Endothelial cell of umbilical vein (primary cell): ENCODE measurements around the gene ADGRL3. TPM values are rescaled to one million over a fixed set of nuclear protein-coding genes. Genes with fewer than 3 reads are reported as not detected.

Source experiments
- BruUV-seq: library from RNA; stranded (reverse); fragments of 400-500 nt; replicated peaks from 2 replicates; lab custom pipeline; 2021; lab: Mats Ljungman, UMichigan
- CTCF ChIA-PET: fragments of 300-600, 350-600 bp; sonication (Branson Sonifier 250); formaldehyde crosslinking; loops from one replicate; lab custom pipeline; 2021; ENCODE audit warnings: antibody characterized with exemption, inconsistent platforms; lab: Charles Lee
- POLR2A ChIA-PET: fragments of 300-600, 350-600 bp; sonication (Branson Sonifier 250); formaldehyde crosslinking; loops from one replicate; lab custom pipeline; 2021; ENCODE audit warnings: antibody characterized with exemption, inconsistent platforms; lab: Charles Lee
- DNase-seq: peaks from one replicate; pipeline ENCODE4 v3.0.0-alpha.2; 2011; ENCODE audit warnings: low read depth, low spot score
- FAIRE-seq: peaks from 2 replicates; lab custom pipeline; 2011; peaks lifted over from hg19 to GRCh38; lab: Jason Lieb, UNC
- H2AFZ ChIP-seq: 2 replicates; pipeline ENCODE4 v1.6.0; 2012; ENCODE audit warnings: low read depth, low read length, control low read depth, inconsistent platforms
- H3K27ac ChIP-seq: 2 replicates; pipeline ENCODE4 v1.5.1; 2011; ENCODE audit warnings: low read depth, mild to moderate bottlenecking, control low read depth, low read length, moderate library complexity; ENCODE audit not compliant: insufficient read depth
- H3K27me3 ChIP-seq, 2 experiments: 2 replicates each; pipeline versions ENCODE4 v1.6.0 to v1.6.1; 2011; ENCODE audit warnings: low read length in 2 of 2, mixed read lengths in 1 of 2; ENCODE audit not compliant: control insufficient read depth in 2 of 2, insufficient read depth in 2 of 2
- H3K36me3 ChIP-seq, 2 experiments: 2 replicates in 1 of 2; 3 replicates in 1 of 2; pipeline ENCODE4 v1.5.1; 2011; ENCODE audit warnings: low read length in 2 of 2, mild to moderate bottlenecking in 1 of 2, moderate library complexity in 1 of 2; ENCODE audit not compliant: control insufficient read depth in 2 of 2, insufficient read depth in 2 of 2; ENCODE audit errors: extremely low read depth in 1 of 2
- H3K4me1 ChIP-seq: 3 replicates; pipeline ENCODE4 v1.5.1; 2011; ENCODE audit warnings: mild to moderate bottlenecking, low read length; ENCODE audit not compliant: control insufficient read depth, insufficient read depth; ENCODE audit errors: extremely low read depth
- H3K4me2 ChIP-seq: 2 replicates; pipeline ENCODE4 v1.6.1; 2011; ENCODE audit warnings: low read length, control low read depth, mixed read lengths; ENCODE audit not compliant: insufficient read depth
- H3K4me3 ChIP-seq, 3 experiments: fragments of 200-600 bp in 1 of 3; sonication (generic), shearing (Covaris generic) in 1 of 3; replicated peaks in 1 of 3; 2 replicates each; pipeline ENCODE4 v1.5.1; 2011 to 2016; ENCODE audit warnings: control low read depth in 3 of 3, low read length in 3 of 3, mild to moderate bottlenecking in 2 of 3, inconsistent platforms in 1 of 3, low read depth in 1 of 3, moderate library complexity in 1 of 3; ENCODE audit not compliant: insufficient read depth in 1 of 3
- H3K79me2 ChIP-seq: 2 replicates; pipeline ENCODE4 v1.6.0; 2012; ENCODE audit warnings: low read length, inconsistent platforms; ENCODE audit not compliant: control insufficient read depth, insufficient read depth
- H3K9ac ChIP-seq: replicated peaks from 2 replicates; pipeline ENCODE3; 2011; ENCODE audit warnings: low read length, control low read depth; ENCODE audit not compliant: insufficient read depth; ENCODE audit errors: extremely low read depth
- H3K9me1 ChIP-seq: replicated peaks from 3 replicates; pipeline ENCODE4 v1.6.0; 2011; ENCODE audit warnings: mild to moderate bottlenecking, low read length; ENCODE audit not compliant: control insufficient read depth, insufficient read depth; ENCODE audit errors: extremely low read depth
- H3K9me3 ChIP-seq: replicated peaks from 2 replicates; pipeline ENCODE4 v1.5.1; 2012; ENCODE audit warnings: low read length, inconsistent platforms; ENCODE audit not compliant: control insufficient read depth, insufficient read depth
- H4K20me1 ChIP-seq: replicated peaks from 2 replicates; pipeline ENCODE3; 2011; ENCODE audit warnings: mild to moderate bottlenecking, low read length; ENCODE audit not compliant: control insufficient read depth, insufficient read depth; ENCODE audit errors: extremely low read depth
- EZH2 ChIP-seq: IDR thresholded peaks from 2 replicates; pipeline ENCODE4 v1.6.1; 2012; ENCODE audit warnings: borderline replicate concordance, low read depth, mild to moderate bottlenecking, moderate library complexity, low read length, inconsistent platforms; ENCODE audit not compliant: severe bottlenecking
- FOS ChIP-seq: IDR thresholded peaks from 2 replicates; pipeline ENCODE4 v1.6.1; 2011; ENCODE audit warnings: mild to moderate bottlenecking, low read length, moderate library complexity, borderline replicate concordance; ENCODE audit not compliant: insufficient read depth
- GATA2 ChIP-seq: IDR thresholded peaks from 2 replicates; pipeline ENCODE4 v1.7.0; 2011; ENCODE audit warnings: low read depth, mild to moderate bottlenecking, moderate library complexity, mixed read lengths, low read length; ENCODE audit not compliant: insufficient read length, insufficient read depth
- JUN ChIP-seq: IDR thresholded peaks from 2 replicates; pipeline ENCODE4 v1.6.1; 2011; ENCODE audit warnings: borderline replicate concordance, low read depth; ENCODE audit not compliant: insufficient read length, insufficient read depth
- MYC ChIP-seq: IDR thresholded peaks from one replicate; pipeline ENCODE4 v1.6.1; 2011; ENCODE audit warnings: mild to moderate bottlenecking, low read depth, low read length
- POLR2A ChIP-seq: IDR thresholded peaks from 2 replicates; pipeline ENCODE4 v1.6.1; 2012; ENCODE audit warnings: low read depth, mild to moderate bottlenecking, control low read depth, low read length
- POLR2AphosphoS5 ChIP-seq: IDR thresholded peaks from 2 replicates; pipeline ENCODE4 v1.6.1; 2012; ENCODE audit warnings: low read depth, mild to moderate bottlenecking, control low read depth, low read length, moderate library complexity; ENCODE audit not compliant: insufficient read depth
- dilution Hi-C: fragments of 300-500 bp; cut with MboI; formaldehyde crosslinking; loops from one replicate; pipeline ENCODE4 v1.15.0; 2019; ENCODE audit warnings: low sequenced_read_pairs; ENCODE audit not compliant: extremely low pct_ligation_motif_present
- intact Hi-C: fragments of 100-400 bp; cut with micrococcal nuclease; formaldehyde crosslinking; loops from one replicate; pipeline ENCODE4 v1.10.0; 2022
- polyA plus RNA-seq, 4 experiments: library from polyadenylated mRNA; depleted of rRNA in 3 of 4; stranded (reverse) in 3 of 4; unstranded in 1 of 4; fragments of >200 nt; gene quantifications; 2 replicates each; pipeline versions ENCODE4 v1.2.1 to v1.2.3, GENCODE V29; 2011 to 2012; ENCODE audit warnings: missing spikeins in 1 of 4
- total RNA-seq: library from RNA; stranded (reverse); gene quantifications from 2 replicates; pipeline ENCODE4 v1.2.3, GENCODE V29; 2021
- TF ChIP-seq, protein P1 (sequence below), 2 donors: IDR thresholded peaks; 1 replicate in 1 of 2; 2 replicates in 1 of 2; pipeline ENCODE4 v1.5.1; 2011; ENCODE audit warnings: low read length in 2 of 2, mild to moderate bottlenecking in 2 of 2, moderate library complexity in 2 of 2, control low read depth in 1 of 2, inconsistent platforms in 1 of 2, low read depth in 1 of 2; ENCODE audit not compliant: insufficient read depth in 1 of 2; ENCODE audit errors: extremely low read depth in 1 of 2
- TF ChIP-seq, protein P2 (sequence below): IDR thresholded peaks from 2 replicates; pipeline ENCODE4 v1.6.1; 2011; ENCODE audit not compliant: insufficient read depth, insufficient read length

Gene ADGRL3
- total and polyA plus RNA-seq, 2 donors (not counting 3 experiments of a cell fraction or from before 2014, with no cell fraction given) = not detected

DNA sequence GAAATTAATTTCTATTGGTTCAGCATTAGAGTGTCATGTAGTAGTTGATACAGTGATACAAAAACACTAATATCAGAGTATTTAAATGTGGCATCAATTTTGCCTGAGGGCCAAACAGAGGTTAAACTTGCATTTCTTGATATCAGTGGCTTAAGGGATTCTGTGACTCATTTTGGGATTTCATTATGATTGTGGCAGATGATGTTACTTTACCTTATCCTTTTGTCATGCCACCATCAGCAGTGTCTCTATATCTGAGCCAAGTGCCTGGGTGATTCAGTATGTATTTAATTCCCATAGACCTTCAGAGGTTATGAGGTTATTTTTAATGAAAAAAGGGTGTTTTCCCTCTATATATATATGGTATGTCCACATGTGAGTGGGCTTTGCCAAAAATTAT, 582.9 kb downstream of the ADGRL3 start:
- Histone ChIP-seq H3K4me3 (no peak overlapping the region), H3K9ac (no peak overlapping the region), H3K9me1 (no peaks in the 10 kb centered on the region), H2AFZ (no peak overlapping the region), H3K4me1 (no peaks in the 10 kb centered on the region), H3K4me2 (no peak overlapping the region), H3K79me2 (no peaks in the 10 kb centered on the region), H3K27me3 (no peaks in the 10 kb centered on the region), H3K9me3 (no peaks in the 10 kb centered on the region), H3K36me3 (no peaks in the 10 kb centered on the region), H4K20me1 (no peaks in the 10 kb centered on the region), H3K27ac (no peak overlapping the region)
- BruUV-seq = no TSS peak
- TF ChIP-seq, protein P1, sequence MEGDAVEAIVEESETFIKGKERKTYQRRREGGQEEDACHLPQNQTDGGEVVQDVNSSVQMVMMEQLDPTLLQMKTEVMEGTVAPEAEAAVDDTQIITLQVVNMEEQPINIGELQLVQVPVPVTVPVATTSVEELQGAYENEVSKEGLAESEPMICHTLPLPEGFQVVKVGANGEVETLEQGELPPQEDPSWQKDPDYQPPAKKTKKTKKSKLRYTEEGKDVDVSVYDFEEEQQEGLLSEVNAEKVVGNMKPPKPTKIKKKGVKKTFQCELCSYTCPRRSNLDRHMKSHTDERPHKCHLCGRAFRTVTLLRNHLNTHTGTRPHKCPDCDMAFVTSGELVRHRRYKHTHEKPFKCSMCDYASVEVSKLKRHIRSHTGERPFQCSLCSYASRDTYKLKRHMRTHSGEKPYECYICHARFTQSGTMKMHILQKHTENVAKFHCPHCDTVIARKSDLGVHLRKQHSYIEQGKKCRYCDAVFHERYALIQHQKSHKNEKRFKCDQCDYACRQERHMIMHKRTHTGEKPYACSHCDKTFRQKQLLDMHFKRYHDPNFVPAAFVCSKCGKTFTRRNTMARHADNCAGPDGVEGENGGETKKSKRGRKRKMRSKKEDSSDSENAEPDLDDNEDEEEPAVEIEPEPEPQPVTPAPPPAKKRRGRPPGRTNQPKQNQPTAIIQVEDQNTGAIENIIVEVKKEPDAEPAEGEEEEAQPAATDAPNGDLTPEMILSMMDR (IDR thresholded peaks at IDR 0.05; ENCODE audit: extremely low read depth in 1 of 2, insufficient read depth in 1 of 2, low read depth in 1 of 2, low read length in 2 of 2) = no peak
- no peak for TF ChIP-seq EZH2
- TF ChIP-seq, protein P2, sequence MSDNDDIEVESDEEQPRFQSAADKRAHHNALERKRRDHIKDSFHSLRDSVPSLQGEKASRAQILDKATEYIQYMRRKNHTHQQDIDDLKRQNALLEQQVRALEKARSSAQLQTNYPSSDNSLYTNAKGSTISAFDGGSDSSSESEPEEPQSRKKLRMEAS = no peak
- TF ChIP-seq POLR2AphosphoS5 = no peak
- TF ChIP-seq JUN = no peak
- TF ChIP-seq MYC = no peak
- TF ChIP-seq GATA2 = no peak
- no peak for TF ChIP-seq FOS
- TF ChIP-seq POLR2A = no peak
- no peak for FAIRE-seq
- intact Hi-C loops (no loop called here), dilution Hi-C loops (no loop called here)
- DNase-seq = no peak
- CTCF ChIA-PET = no interaction called here
- POLR2A ChIA-PET = no interaction called here
